Kidney (tissue), 14 donors: ENCODE data around the gene AGPAT4. TPM values are rescaled to one million over a fixed set of nuclear protein-coding genes. Genes with fewer than 3 reads are reported as not detected.

Experiments
- DNase-seq, 5 donors: peaks; one replicate each; pipeline ENCODE4 v3.0.0-alpha.2; 2013 to 2020
- FAIRE-seq: peaks from 2 replicates; lab custom pipeline; 2012; peaks lifted over from hg19 to GRCh38; lab: Jason Lieb, UNC
- H3K27ac ChIP-seq, 2 donors: one replicate each; pipeline ENCODE4 v1.7.0; 2013; ENCODE audit warnings: low read depth in 2 of 2, low read length in 2 of 2, inconsistent platforms in 1 of 2
- H3K27me3 ChIP-seq: one replicate; pipeline ENCODE4 v1.7.1; 2013; ENCODE audit warnings: low read length, inconsistent platforms; ENCODE audit not compliant: control insufficient read depth, insufficient read depth
- H3K36me3 ChIP-seq, 3 donors: one replicate each; pipeline versions ENCODE4 v1.7.0 to v1.7.1; 2013; ENCODE audit warnings: low read length in 3 of 3, control low read depth in 1 of 3, inconsistent platforms in 1 of 3; ENCODE audit not compliant: insufficient read depth in 3 of 3, control insufficient read depth in 2 of 3
- H3K4me1 ChIP-seq, 3 donors: one replicate each; pipeline versions ENCODE4 v1.7.0 to v1.7.1; 2013; ENCODE audit warnings: low read length in 3 of 3, inconsistent platforms in 1 of 3, low read depth in 1 of 3; ENCODE audit not compliant: control insufficient read depth in 2 of 3, insufficient read depth in 2 of 3
- H3K4me3 ChIP-seq, 3 donors: one replicate each; pipeline versions ENCODE4 v1.7.0 to v1.8.1; 2013; ENCODE audit warnings: low read length in 3 of 3, control low read depth in 1 of 3, inconsistent platforms in 1 of 3
- H3K9ac ChIP-seq, 3 donors: one replicate each; pipeline versions ENCODE4 v1.7.0 to v1.7.1; 2013; ENCODE audit warnings: low read length in 3 of 3, control low read depth in 1 of 3, inconsistent platforms in 1 of 3
- H3K9me3 ChIP-seq, 3 donors: one replicate each; pipeline versions ENCODE4 v1.7.0 to v1.7.1; 2013; ENCODE audit warnings: low read length in 3 of 3, control low read depth in 1 of 3, inconsistent platforms in 1 of 3; ENCODE audit not compliant: control insufficient read depth in 2 of 3, insufficient read depth in 1 of 3
- intact Hi-C: fragments of 100-400 bp; cut with DNase I; formaldehyde crosslinking; loops from one replicate; pipeline ENCODE4 v1.11.1; 2022
- polyA plus RNA-seq: library from polyadenylated mRNA; stranded (reverse); fragments of 350-450 nt; fragmentation: Illumina TruSeq; extraction: RNeasy Lipid Tissue Mini Kit (QIAGEN cat#74804); gene quantifications from one replicate; pipeline ENCODE4 v1.2.3, GENCODE V29; 2014; ENCODE audit warnings: low read depth, low replicate concordance; ENCODE audit not compliant: insufficient read depth
- total RNA-seq: library from RNA; stranded (reverse); fragmentation: NEBNext Ultra II Directional; extraction: Animal tissue kit (Norgen Biotek cat#: 25700); gene quantifications from one replicate; pipeline ENCODE4 v1.2.1, GENCODE V29; 2021
- TF ChIP-seq, protein P1 (sequence below): IDR thresholded peaks from 3 replicates; pipeline ENCODE4 v1.5.1; 2012; ENCODE audit warnings: mild to moderate bottlenecking, moderate library complexity, borderline replicate concordance; ENCODE audit not compliant: insufficient read depth; ENCODE audit errors: extremely low read depth
- donor health status: control.
- donor health status: control.
- donor health status: control.
- donor health status: control.
- donor health status: control.
- donor health status: DM: yes; HTN: yes; CAD: no.
- donor health status: Normal renal cell carcinoma (clear cell type).

Gene AGPAT4
- total and polyA plus RNA-seq, 2 donors from 2014 or later, result 3.3 to 12.3 TPM

DNA sequence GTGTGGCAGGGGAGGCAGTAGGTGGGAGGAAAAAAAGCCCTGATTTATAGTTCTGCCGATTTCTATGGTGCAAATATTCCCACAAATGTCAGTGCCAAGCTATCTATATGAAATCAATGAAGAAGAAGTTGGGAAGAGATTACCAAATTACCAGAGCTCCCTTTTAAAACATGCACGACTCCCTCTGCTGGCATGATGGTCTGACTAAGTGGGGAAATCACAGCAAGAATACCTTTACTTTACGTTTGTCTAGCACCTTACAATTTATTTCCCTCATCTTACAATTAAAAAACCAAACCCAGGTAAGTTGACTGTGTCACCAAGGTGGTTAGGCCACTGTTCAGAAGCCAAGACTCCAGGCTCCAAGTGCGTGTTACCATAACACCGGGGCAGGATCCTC, 55.6 kb downstream of the AGPAT4 start:
- FAIRE-seq (no peak), DNase-seq (no peak)
- intact Hi-C loops, result no loop called here
- TF ChIP-seq, protein P1, sequence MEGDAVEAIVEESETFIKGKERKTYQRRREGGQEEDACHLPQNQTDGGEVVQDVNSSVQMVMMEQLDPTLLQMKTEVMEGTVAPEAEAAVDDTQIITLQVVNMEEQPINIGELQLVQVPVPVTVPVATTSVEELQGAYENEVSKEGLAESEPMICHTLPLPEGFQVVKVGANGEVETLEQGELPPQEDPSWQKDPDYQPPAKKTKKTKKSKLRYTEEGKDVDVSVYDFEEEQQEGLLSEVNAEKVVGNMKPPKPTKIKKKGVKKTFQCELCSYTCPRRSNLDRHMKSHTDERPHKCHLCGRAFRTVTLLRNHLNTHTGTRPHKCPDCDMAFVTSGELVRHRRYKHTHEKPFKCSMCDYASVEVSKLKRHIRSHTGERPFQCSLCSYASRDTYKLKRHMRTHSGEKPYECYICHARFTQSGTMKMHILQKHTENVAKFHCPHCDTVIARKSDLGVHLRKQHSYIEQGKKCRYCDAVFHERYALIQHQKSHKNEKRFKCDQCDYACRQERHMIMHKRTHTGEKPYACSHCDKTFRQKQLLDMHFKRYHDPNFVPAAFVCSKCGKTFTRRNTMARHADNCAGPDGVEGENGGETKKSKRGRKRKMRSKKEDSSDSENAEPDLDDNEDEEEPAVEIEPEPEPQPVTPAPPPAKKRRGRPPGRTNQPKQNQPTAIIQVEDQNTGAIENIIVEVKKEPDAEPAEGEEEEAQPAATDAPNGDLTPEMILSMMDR, result no peak
- no peak overlapping the region for H3K4me3 ChIP-seq
- peaks cover 0 to 1% (median 0%) of the 10 kb centered on the region in 3 donors for H3K9me3 ChIP-seq
- H3K36me3 ChIP-seq, result no peaks in the 10 kb centered on the region
- no peaks in the 10 kb centered on the region for H3K4me1 ChIP-seq
- H3K27ac ChIP-seq, result no peak overlapping the region
- no peak overlapping the region for H3K9ac ChIP-seq
- no peaks in the 10 kb centered on the region for H3K27me3 ChIP-seq

DNA sequence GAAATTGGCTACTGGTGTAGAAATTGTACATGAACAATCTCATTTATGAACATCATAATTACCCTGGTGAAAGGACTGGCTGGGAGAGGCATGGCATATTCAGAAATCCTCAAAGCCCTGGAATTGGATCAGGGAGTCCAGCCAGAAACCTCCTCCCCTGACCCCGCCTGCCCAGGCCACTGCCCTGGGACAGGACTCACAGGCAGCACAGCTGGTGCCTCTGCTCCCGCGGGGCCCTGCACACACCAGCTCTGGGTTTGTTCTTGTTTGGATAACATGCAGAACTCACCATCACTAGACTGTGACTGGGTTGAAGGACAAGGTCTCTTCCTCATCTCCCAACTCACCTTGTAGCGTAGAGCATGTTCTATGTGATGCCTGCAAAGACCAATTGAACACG, 56.2 kb downstream of the AGPAT4 start:
- Histone ChIP-seq H3K4me3 (no peak overlapping the region), H3K4me1 (no peaks in the 10 kb centered on the region), H3K36me3 (no peaks in the 10 kb centered on the region), H3K27ac (no peak overlapping the region), H3K9ac (no peak overlapping the region), H3K9me3 (peaks cover 0 to 1% (median 0%) of the 10 kb centered on the region in 3 donors), H3K27me3 (no peaks in the 10 kb centered on the region)
- FAIRE-seq (no peak), DNase-seq (no peak)
- TF ChIP-seq, protein P1, result no peak
- intact Hi-C loops, result no loop called here

DNA sequence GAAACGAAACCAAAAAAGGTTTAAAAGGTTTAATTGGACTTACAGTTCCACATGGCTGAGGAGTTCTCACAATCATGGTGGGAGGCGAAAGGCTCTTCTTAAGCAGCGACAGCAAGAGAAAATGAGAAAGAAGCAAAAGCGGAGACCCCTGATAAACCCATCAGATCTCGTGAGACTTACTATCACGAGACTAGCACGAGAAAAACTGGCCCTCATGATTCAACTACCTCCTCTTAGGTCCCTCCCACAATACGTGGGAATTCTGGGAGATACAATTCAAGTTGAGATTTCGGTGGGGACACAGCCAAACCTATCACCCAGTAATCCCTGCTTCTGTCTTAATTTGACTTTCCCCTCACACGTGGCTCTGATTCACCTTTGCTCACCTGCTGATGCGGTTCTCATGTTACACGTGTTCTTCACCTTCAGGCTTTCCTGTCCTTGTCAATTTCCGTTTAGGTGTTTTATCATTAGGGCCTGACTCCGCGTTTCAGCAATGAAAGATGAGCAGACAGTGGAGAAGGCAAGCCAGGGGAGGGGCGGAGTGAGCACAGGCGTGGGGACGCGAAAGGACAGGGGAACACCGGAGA, 57.1 kb downstream of the AGPAT4 start:
- peaks cover 0 to 1% (median under 1%) of the 10 kb centered on the region in 3 donors for H3K9me3 ChIP-seq
- DNase-seq (no peak), FAIRE-seq (no peak)
- no peak overlapping the region for H3K9ac ChIP-seq
- TF ChIP-seq, protein P1, result no peak
- H3K27me3 ChIP-seq, result no peaks in the 10 kb centered on the region
- H3K4me3 ChIP-seq, result no peak overlapping the region
- H3K4me1 ChIP-seq, result no peaks in the 10 kb centered on the region
- H3K27ac ChIP-seq, result no peak overlapping the region
- intact Hi-C loops, result no loop called here
- no peaks in the 10 kb centered on the region for H3K36me3 ChIP-seq
